ENCODE measurements around the gene UPK2.

- TF ChIP-seq CTCF (IDR thresholded peaks at IDR 0.05; ENCODE audit: borderline replicate concordance, extremely low read depth, low read length, poor library complexity, severe bottlenecking) (no peak), EZH2 (IDR thresholded peaks at IDR 0.05; ENCODE audit: borderline replicate concordance, low read depth, low read length, severe bottlenecking) (no peak)
These were observed 8.1 kb upstream of the UPK2 start for GRCh38 chr11:118948000-118948399.
